HG03354 (cell line): ENCODE measurements around the gene CDK11A.
"Not testable (repeated sequence)": the region's sequence is repeated elsewhere in the genome, so short reads cannot be mapped to it uniquely, and the experiment has no call there.

Source experiments
- ATAC-seq: cut with Tn5 transposase; IDR thresholded peaks from one replicate; pipeline ENCODE4 v1.9.1; 2021; ENCODE audit warnings: mild to moderate bottlenecking; ENCODE audit not compliant: unreplicated experiment, poor library complexity, severe bottlenecking

The CDK11A gene

DNA sequence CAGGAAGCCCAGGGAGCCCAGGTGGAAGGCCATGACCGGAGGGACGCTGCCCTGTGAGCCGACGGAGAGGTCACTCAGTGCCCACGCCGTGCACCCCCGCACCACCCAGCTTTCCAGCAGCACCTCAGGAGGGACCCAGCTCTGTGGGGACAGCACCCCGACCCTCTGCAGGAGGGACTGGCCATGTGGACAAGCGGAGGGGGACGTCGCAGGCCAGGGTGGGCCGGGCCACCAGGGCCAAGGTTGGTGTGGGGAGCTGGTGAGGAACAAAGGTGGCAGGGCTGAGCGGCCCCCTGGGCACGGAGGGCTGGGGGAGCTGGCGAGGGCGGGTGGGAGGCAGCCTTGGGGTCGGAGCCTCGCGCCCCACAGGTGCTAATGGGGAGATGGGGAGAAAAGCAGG lies 31.3 kb upstream of the CDK11A start:
- no peak for ATAC-seq

GRCh38 chr1:1754051-1754815 lies 30.1 kb upstream of the CDK11A start:
- ATAC-seq = no peak

DNA sequence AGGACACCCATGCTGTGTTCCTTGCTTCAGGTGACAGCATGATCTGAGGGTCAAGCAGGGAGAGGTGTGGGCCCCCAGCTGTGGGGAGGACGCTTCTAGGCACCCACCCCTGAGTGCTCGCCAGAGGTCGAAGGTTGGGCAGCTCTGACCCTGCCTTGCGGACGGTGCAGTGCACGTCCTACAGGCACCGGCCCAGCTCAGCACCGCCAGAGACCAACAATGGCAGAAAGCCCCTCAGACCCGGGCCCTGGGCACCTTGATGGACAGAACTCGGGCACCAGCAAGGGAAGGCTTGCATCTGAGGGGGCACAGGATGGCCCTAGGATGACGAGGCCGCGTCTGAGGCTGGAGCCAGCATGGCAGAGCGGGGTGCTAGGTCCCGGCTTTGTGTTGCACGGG lies 29.4 kb upstream of the CDK11A start:
- ATAC-seq = no peak

DNA sequence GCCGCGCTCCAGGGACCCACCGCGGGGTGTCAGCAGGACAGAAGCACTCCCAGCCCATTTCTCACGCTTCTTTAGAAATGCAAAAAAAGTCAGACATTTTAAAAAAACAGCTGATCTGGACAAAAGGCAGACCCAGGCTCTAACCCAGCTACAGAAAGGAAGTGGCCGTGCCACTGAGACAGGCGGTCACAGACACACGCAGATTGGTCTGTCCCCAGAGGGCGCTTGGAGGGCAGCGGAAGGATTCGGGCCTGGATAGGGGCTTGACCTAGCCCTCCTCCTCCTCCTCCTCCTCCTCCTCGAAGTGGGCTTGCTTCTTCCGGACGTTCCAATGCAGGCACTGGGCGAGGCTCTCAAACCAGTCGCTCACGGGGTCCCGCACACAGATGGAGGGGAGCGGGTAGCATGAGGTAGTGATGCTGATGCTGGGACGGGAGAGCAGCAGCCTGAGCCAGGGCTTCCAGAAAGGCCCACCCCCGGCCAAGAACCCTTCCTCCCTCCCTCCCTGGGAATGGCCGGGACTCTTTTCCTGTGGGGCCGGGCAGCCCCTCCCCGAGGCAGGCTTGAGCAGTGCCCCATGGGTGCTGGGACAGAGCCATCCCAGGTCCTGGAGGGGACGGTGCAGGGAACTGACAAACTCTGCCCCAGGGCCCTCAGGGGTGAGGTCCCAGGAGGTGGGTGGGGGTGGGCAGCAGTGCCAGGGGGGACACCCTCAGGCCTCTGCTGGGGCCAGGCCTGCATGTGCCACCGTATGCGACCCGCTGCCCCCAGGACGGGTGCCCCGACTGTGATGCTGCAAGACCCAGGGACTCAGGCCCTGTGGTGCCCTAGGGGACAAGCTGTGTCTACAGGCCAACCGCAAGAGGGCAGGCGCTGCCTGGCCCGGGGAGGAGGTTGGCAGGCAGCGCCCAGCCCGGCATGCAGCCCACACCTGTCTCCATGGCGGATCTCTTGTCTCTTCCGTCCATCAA lies 28.8 kb upstream of the CDK11A start:
- ATAC-seq = no peak

DNA sequence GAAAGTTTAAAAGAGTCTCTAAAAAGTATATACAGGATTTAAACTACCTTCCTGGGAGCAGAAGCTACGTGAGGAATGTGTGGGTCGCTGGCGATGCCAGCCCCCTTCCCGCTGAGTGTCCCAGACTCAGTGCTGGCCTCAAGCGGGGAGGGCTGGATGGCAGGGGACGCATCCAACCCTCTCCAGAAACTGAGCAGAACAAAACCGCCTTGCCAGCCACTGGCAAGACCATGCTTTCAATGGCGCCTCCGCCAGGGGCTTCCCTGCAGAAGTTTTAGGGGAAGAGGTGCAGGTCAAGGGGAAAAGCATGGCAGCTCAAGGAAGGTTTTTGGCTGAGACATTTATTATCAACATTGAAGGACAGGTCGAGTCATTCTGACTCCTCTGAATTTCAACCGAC lies 28.0 kb upstream of the CDK11A start:
- no peak for ATAC-seq

DNA sequence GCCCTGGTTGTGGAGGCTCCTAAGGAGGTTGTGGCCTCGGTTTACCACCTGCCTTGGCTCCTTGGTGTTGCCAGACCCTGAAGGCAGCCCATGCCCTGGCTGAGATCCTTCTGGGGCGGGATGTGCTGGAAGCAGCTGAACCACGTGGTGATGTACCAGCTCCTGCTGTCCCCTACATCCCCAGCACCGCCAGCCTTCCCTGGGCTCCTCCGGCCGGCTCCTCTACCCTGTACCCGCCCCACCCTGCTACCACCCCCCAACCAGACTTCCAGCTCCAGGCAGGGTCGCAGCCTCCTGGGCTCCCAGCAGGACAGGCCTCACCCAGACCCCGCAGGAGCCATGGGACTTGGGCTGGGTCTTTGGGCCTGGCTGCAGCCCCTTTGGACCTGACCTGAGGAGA lies 25.8 kb upstream of the CDK11A start:
- not testable (repeated sequence) for ATAC-seq

DNA sequence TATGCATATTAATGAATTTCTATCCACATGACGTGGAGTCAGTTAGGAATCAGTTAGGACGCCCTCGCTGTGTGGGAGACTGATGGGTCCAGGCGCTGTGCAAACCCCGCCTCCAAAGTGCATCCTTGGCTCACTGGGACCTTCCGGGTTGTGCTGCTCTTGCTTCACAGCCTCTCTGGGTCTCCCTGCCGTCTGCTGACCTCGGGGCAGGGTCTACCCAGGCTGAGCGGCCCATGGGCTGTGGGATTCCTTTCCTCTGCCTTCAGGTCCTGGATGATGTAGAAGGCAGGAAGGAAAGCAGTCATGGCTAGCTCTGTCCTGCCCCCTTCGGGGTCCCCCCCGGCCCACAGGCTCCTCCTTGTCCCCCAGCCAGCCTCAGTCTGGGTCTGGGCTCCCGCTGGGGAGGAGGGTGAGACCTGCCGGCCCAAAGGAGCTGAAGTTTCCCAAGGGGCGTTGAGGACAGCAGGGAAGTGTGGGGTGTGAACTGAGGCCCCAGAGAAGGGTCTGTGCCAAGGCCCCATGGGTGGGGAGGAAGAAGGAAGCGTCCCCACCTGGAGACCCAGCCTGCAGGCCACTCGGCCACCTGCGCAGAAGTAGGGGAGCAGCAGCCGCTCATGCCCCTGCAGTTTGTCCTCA lies 24.6 kb upstream of the CDK11A start:
- ATAC-seq = no peak

DNA sequence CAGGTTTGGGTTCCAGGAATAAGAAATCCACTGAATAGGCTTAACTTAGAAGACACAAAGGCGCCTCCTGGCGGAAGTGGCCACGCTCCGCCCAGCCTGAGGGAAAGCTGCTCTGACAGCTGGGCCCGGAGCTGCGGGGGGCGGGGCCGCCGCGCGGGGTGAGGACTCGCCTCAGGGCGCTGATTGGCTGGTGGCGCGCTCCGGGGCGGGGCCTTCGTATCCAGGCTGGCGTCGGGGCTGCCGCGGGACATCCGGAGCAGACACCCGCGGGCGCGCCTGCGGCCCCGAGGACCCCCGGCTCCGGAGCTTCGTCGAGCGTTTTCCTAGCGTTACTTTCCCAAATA lies 22.4 kb upstream of the CDK11A start:
- peak; percentile 84 for ATAC-seq

DNA sequence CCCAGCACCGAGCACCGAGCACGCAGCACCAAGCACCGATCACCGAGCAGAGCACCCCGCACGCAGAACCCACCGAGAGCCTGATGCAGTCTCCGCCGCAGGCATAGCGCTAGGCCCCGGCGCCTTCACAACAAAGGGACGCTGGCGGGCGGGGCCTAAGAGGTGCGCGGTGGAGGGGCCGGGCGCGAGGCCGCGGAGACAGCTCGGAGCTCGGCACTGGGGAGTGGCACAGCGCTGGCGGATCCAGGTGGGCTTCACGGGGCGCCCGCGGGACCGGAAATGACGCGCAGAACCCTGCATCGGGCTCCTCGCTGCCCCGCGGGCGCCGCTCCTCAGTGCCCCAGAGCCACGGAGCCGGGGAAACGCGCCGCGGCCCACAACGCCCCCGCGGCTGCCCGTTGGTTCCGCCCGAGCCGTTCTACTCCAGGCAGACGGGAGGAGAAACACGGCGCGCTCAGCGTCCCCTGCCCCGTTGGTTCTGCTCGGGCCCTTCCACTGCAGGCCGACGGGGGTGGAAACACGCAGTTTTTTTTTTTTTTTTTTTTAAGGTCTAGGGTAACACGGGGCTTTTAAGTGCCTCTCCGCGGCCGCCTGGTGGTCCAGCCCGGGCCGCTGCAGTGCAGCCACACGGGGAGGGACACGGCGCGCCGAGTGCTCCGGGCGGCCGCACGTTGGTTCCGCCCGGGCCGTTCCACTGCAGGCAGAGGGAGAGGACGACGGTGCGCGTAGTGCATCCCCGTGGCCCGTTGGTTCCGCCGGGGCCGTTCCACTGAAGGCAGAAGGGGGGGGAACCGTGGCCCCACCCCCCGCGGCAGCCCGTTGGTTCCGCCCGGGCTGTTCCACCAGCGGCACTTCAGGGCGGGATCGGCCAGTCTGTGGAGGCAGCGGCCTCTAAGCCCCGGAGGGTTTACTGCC lies 21.8 kb upstream of the CDK11A start:
- ATAC-seq = peak; percentile 72

DNA sequence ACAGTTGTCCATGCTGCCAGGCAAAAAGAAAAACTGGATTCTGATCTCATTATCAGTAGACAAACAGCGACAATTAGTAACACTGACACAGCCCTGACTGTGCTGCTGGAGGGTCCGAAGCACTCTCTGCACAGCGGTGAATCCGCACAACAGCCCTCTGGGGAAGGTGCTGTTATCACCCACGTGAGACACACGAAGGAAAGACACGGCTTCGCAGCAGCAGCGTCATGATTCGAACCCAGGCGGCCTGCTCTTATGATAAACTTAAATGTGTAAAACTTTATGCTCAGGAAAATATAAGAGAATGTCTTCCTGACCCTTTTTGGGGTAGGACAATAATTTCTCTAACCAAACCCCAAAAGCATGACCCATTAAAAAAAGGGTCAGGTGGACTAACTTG lies 18.4 kb upstream of the CDK11A start:
- ATAC-seq = not testable (repeated sequence)

DNA sequence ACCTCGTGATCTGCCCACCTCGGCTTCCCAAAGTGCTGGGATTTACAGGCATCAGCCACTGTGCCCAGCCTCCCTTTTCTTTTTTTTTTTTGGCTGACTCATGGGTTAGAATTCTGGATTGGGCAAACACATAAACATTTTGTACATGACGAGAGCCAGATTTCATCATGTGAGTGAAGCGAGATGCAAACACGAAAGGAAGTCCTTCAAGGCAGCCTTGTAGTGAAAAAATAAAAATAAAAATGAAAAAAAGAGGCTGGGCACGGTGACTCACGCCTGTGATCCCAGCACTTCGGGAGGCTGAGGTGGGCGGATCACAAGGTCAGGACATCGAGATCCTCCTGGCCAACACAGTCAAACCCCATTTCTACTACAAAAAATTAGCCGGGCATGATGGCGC lies 16.9 kb upstream of the CDK11A start:
- ATAC-seq = not testable (repeated sequence)

DNA sequence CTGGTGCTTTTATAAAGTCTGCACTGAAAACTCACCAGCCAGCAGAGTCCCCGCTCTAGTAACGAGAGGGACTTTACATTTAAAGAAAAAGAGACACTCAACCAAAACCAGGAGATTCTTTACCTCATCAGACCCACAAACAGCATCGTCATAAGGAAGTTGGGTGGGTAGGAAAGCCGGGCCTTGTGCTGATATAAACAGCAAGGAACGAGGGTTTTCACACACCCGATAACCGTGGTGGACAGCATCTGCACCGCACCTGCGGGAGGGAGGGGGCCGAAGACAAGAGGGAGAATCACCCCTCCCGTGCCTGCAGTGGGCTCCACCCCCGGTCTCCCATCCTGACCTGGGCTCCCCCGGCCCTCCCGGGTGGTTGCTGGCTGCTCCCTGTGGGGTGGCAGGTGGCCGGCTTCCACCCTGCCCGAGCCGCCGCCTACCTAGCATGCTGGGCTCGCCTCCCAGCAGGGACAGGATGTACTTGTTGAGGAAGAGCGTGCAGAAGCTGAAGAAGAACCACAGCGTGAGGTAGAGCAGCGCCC lies 14.7 kb upstream of the CDK11A start:
- not testable (repeated sequence) for ATAC-seq

GRCh38 chr1:1737675-1738590 lies 13.8 kb upstream of the CDK11A start:
- not testable (repeated sequence) for ATAC-seq

- ATAC-seq = no peak
Observed at GRCh38 chr1:1732381-1732780, 8.2 kb upstream of the CDK11A start.

DNA sequence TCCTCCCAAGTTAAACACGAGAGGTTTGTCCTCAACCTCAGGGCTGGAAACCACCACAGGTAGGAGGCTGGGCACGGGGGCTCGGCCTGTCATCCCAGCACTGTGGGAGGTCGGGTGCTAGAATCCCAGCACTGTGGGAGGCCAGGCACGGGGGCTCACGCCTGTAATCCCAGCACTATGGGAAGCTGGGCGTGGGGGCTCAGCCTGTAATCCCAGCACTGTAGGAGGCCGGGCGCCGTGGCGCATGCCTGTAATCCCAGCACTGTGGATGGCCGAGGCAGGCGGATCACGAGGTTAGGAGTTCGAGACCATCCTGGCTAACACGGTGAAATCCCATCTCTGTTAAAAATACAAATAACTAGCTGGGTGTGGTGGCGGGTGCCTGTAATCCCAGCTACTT lies 6.7 kb upstream of the CDK11A start:
- no peak for ATAC-seq

DNA sequence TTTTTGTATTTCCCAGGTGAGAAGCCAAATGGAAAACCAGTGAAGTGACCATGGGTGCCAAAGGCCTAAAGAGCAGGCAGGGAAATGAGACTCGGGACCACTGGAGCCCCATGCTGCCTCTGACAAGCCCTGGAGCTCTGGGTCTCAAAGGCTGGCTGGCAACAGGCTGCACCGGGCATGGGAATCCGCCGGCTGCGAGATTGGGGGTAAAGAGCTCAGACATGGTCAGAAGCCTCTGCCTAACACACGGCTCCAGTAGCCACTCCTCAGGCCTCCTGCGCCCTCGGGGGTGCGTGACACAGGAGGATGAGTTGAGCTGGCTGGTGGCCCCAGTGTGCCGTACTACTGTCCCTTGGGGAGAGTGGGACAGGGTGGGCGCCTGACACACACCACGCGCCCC lies 6.1 kb upstream of the CDK11A start:
- ATAC-seq = not testable (repeated sequence)

GRCh38 chr1:1729116-1729816 lies 5.1 kb upstream of the CDK11A start:
- ATAC-seq = not testable (repeated sequence)
